Panc1 (cell line): ENCODE measurements around the gene POLR3F. TPM values are rescaled to one million over a fixed set of nuclear protein-coding genes. Genes with fewer than 3 reads are reported as not detected.
A peak's percentile ranks its signal among the peaks of the same experiment; 100 is the strongest.

Experiments used
- ATAC-seq: fragments of 200-7000 bp; cut with Tn5 transposase; 2 replicates; pipeline ENCODE4 v1.9.1; 2020; ENCODE audit warnings: mild to moderate bottlenecking, moderate library complexity
- BruUV-seq: library from RNA; stranded (reverse); fragments of 400-500 nt; replicated peaks from 2 replicates; lab custom pipeline; 2021; lab: Mats Ljungman, UMichigan
- CTCF ChIA-PET: fragments of 300-600 bp; sonication (Branson Sonifier 250); formaldehyde crosslinking; loops from one replicate; lab custom pipeline; 2022; ENCODE audit warnings: antibody characterized with exemption; lab: Charles Lee
- POLR2A ChIA-PET: fragments of 300-600 bp; sonication (Branson Sonifier 250); formaldehyde crosslinking; loops from one replicate; lab custom pipeline; 2022; ENCODE audit warnings: antibody characterized with exemption; lab: Charles Lee
- DNase-seq: peaks from one replicate; pipeline ENCODE4 v3.0.0-alpha.2; 2010; ENCODE audit warnings: low read depth, low spot score
- H3K27ac ChIP-seq: 2 replicates; pipeline ENCODE4 v1.5.1; 2011; ENCODE audit warnings: mild to moderate bottlenecking, low read length, inconsistent platforms
- H3K27me3 ChIP-seq: fragments of 200-500 bp; sonication (Bioruptor generic); 2 replicates; pipeline ENCODE4 v1.6.0; 2014; ENCODE audit warnings: low read length, inconsistent platforms; ENCODE audit not compliant: control insufficient read depth, insufficient read depth
- H3K36me3 ChIP-seq: fragments of 200-500 bp; sonication (Bioruptor generic); 2 replicates; pipeline ENCODE4 v1.5.1; 2014; ENCODE audit warnings: inconsistent platforms, mild to moderate bottlenecking, low read length, moderate library complexity; ENCODE audit not compliant: control insufficient read depth, insufficient read depth
- H3K4me1 ChIP-seq: 2 replicates; pipeline ENCODE4 v1.5.1; 2011; ENCODE audit warnings: inconsistent platforms, mild to moderate bottlenecking, low read length, moderate library complexity; ENCODE audit not compliant: control insufficient read depth, insufficient read depth
- H3K4me3 ChIP-seq, 2 experiments: 2 replicates each; pipeline ENCODE4 v1.5.1; 2011 to 2012; ENCODE audit warnings: low read depth in 2 of 2, low read length in 2 of 2, mild to moderate bottlenecking in 2 of 2, inconsistent platforms in 1 of 2, moderate library complexity in 1 of 2
- H3K9me3 ChIP-seq: fragments of 200-500 bp; sonication (Bioruptor generic); 2 replicates; pipeline ENCODE4 v1.5.1; 2014; ENCODE audit warnings: low read depth, mild to moderate bottlenecking, inconsistent platforms, low read length, moderate library complexity; ENCODE audit not compliant: control insufficient read depth, insufficient read depth
- CTCF ChIP-seq: fragments of 450-650 bp; IDR thresholded peaks from 2 replicates; pipeline ENCODE4 v1.5.1; 2017; ENCODE audit warnings: mild to moderate bottlenecking
- POLR2AphosphoS5 ChIP-seq: IDR thresholded peaks from 2 replicates; pipeline ENCODE4 v1.6.1; 2012; ENCODE audit warnings: mild to moderate bottlenecking, low read depth, low read length, moderate library complexity
- REST ChIP-seq, 2 experiments: IDR thresholded peaks; 2 replicates each; pipeline ENCODE4 v1.6.1; 2011 to 2012; ENCODE audit warnings: low read depth in 2 of 2, control low read depth in 1 of 2, low read length in 1 of 2, mild to moderate bottlenecking in 1 of 2, moderate library complexity in 1 of 2; ENCODE audit not compliant: insufficient read depth in 1 of 2
- SIN3A ChIP-seq: IDR thresholded peaks from 2 replicates; pipeline ENCODE4 v1.6.1; 2012; ENCODE audit warnings: low read depth, mild to moderate bottlenecking, low read length, moderate library complexity, borderline replicate concordance; ENCODE audit not compliant: insufficient read depth
- TCF7L2 ChIP-seq: IDR thresholded peaks from 2 replicates; pipeline ENCODE4 v1.6.1; 2011; ENCODE audit warnings: mild to moderate bottlenecking, low read depth, low read length, inconsistent platforms
- in situ Hi-C: cut with HindIII; loops from 2 replicates; pipeline ENCODE4 v1.10.0; 2016; ENCODE audit warnings: low sequenced_read_pairs, low pct_unique_long_range_greater_than_20kb
- intact Hi-C: fragments of 100-400 bp; cut with micrococcal nuclease; formaldehyde crosslinking; loops from one replicate; pipeline ENCODE4 v1.10.0; 2022; ENCODE audit not compliant: unreplicated experiment
- total RNA-seq: library from RNA; stranded (reverse); gene quantifications from one replicate; pipeline ENCODE4 v1.2.1, GENCODE V29; 2021; ENCODE audit not compliant: unreplicated experiment

POLR3F gene
- total RNA-seq, 1 experiment from 2014 or later = 11.1 TPM

- Histone ChIP-seq H3K36me3 (peaks cover 2% of the 10 kb centered on the region; the same call in 1 of the 2 replicates), H3K4me1 (peaks cover 8% of the 10 kb centered on the region; the same call in 1 of the 2 replicates), H3K27me3 (no peaks in the 10 kb centered on the region), H3K4me3 (peak overlapping the region; percentile 94 to 95), H3K27ac (peak overlapping the region; percentile 84), H3K9me3 (no peaks in the 10 kb centered on the region)
- intact Hi-C loops (no loop called here), in situ Hi-C loops (no loop called here)
- TF ChIP-seq POLR2AphosphoS5 (no peak), CTCF (no peak), REST (IDR thresholded peaks at IDR 0.05; ENCODE audit: insufficient read depth in 1 of 2, low read depth in 2 of 2, low read length in 1 of 2) (no peak), TCF7L2 (no peak), SIN3A (no peak)
- BruUV-seq = TSS peak; percentile 67
- ChIA-PET CTCF (no interaction called here), POLR2A (interaction anchor here (2.9 kb wide), 1 partner anchor 11 kb away, joined by 17 read pairs; the partner anchor contains the start of gene SEC23B)
- no peak for ATAC-seq
- no peak for DNase-seq
Observed at GRCh38 chr20:18496042-18496441, 28.9 kb downstream of the POLR3F start.

GRCh38 chr20:18496740-18497592 lies 29.8 kb downstream of the POLR3F start, which contains the start of gene RBBP9:
Gene RBBP9 (minus strand): TSS chr20:18497225. CDS start chr20:18497167, 58 bp downstream.
- ChIA-PET CTCF (interaction anchor here (0.6 kb wide), 1 partner anchor 15 kb away, joined by 7 read pairs; no protein-coding TSS in a partner anchor), POLR2A (interaction anchor here (2.9 kb wide), 1 partner anchor 10 kb away, joined by 17 read pairs; the partner anchor contains the start of gene SEC23B)
- peak; percentile 28 for DNase-seq
- Histone ChIP-seq H3K36me3 (peaks cover 2% of the 10 kb centered on the region; the same call in 1 of the 2 replicates), H3K4me3 (peak within 1 kb of the TSS; percentile 94 to 95), H3K27ac (peak within 1 kb of the TSS; percentile 84), H3K27me3 (no peaks in the 10 kb centered on the region), H3K4me1 (peaks cover 8% of the 10 kb centered on the region; the same call in 1 of the 2 replicates), H3K9me3 (no peaks in the 10 kb centered on the region)
- no peak for TF ChIP-seq REST (IDR thresholded peaks at IDR 0.05; ENCODE audit: insufficient read depth in 1 of 2, low read depth in 2 of 2, low read length in 1 of 2)
- TF ChIP-seq POLR2AphosphoS5 = peak; percentile 60; the same call in 1 of the 2 replicates
- TF ChIP-seq TCF7L2 = peak; percentile 92
- TF ChIP-seq SIN3A = peak; percentile 60; the same call in 1 of the 2 replicates
- TF ChIP-seq CTCF = no peak
- peak; percentile 100 for ATAC-seq
- intact Hi-C loops = no loop called here
- in situ Hi-C loops = no loop called here
- BruUV-seq = no TSS peak
